ENCODE data around the gene TRIM60.
"Not testable (repeated sequence)": the region's sequence is repeated elsewhere in the genome, so short reads cannot be mapped to it uniquely, and the experiment has no call there.

Gene TRIM60

DNA sequence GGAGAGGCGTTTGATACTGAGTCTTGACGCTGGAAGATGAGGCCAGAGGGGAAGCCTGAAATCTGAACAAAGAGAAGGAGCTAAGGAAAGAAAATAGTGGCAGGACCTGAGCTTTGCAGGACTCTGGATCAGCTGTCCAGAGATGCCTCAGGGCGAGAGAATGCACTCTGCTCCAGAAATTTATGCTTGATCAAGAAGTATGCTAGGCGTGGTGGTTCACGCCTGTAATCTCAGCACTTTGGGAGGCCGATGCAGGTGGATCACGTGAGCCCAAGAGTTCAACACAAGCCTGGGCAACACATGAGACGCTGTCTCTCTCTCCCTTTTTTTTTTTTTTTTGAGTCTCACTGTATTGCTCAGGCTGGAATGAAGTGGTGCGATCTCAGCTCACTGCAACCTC, 23.8 kb downstream of the TRIM60 start:
- DNase-seq: no peak

DNA sequence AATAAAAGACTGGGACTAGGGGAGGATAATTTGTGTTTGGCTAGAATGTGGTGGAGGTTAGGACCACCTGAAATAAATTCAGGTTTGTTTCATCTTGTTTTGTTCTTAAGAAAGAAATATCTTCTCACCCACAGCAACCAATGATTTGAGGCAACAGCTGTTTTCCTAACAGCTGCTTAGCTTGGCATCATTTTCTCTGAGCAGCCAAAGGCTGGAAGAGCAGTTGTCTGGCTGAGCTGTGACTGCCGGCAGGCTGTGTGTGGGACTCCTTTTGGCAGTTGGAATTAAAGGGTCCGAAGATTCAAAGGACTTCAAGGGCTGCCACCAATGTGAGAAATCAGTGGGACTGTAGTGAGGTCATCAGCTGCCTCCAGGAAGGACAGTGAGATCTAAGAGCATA, 26.9 kb downstream of the TRIM60 start:
- DNase-seq: no peak

DNA sequence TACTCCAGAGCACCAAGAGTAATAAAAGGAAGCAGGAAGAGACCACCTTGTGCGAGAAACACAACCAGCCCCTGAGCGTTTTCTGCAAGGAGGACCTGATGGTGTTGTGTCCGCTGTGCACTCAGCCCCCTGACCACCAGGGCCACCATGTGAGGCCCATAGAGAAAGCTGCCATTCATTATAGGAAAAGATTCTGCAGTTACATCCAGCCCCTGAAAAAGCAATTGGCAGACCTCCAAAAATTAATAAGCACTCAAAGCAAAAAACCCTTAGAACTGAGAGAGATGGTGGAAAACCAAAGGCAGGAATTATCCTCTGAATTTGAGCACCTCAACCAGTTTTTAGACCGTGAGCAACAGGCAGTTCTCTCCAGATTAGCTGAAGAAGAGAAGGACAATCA, 27.6 kb downstream of the TRIM60 start:
- DNase-seq: no peak

DNA sequence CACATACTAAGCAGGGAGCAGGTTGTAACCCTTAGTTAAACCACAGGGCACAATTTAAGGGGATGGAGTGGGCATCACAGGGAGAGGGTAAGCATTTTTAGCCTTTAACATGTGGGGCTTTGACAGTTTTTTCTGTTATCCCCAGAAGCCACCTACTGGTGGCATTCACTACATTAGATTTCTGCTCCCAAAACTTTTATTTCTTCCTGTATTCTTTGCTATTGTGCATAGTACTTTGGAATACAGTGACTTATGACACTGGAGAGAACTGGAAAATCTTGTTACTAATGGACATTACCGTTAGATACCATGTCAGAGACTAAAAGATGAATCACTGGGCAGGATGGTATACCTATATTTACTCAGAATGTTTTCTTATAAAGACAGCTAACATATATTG, 29.1 kb downstream of the TRIM60 start:
- DNase-seq: no peak

DNA sequence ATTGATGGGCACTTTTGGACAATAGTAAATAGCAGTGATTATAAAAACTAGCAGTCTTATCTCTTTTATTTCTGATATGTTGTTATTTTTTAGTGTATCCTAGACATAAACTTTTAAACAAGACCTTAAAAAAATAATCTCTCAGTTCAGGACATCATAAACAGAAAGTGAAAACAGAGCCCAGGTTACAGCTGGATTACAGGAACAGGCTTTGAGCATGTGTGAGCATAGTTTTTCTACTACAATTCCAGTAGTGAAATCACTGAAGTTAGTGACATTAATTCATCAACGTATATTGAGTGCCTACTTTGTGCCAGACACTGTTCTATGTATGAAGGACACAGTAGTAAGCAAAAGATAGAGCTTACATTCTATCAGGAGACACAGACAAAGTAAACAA, 38.8 kb downstream of the TRIM60 start:
- DNase-seq: no peak

DNA sequence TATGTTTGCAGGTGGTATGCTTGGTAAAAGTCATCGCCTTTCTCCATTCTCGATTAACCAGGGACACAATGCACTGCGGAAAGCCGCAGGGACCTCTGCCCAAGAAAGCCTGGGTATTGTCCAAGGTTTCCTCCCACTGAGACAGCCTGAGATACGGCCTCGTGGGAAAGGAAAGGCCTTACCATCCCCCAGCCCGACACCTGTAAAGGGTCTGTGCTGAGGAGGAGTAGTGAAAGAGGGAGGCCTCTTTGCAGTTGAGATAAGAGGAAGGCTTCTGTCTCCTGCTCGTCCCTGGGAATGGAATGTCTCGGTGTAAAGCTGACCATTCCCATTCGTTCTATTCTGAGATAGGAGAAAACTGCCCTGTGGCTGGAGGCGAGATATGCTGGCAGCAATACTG, 41.5 kb downstream of the TRIM60 start:
- not testable (repeated sequence) for DNase-seq

DNA sequence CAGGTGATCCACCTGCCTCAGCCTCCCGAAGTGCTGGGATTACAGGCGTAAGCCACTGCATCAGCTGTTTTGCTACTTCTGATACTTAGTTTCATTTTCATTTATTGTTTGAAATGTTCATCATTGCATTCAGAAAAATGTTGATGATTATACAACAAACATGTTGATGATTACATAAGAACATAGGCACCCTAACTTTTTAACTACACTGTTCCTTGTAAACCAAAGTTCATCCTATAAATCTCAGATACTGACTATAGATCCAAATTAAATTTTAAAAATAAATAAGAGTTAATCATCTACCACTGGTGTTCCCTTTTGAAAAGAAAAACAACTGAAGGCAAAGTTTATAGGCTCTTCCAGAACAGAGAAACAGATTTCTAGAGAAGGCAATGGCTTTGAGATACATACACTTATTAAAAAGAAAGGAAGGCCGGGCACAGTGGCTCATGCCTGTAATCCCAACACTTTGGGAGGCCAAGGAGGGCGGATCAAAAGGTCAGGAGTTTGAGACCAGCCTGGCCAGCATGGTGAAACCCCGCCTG, 45.3 kb downstream of the TRIM60 start:
- DNase-seq: no peak

DNA sequence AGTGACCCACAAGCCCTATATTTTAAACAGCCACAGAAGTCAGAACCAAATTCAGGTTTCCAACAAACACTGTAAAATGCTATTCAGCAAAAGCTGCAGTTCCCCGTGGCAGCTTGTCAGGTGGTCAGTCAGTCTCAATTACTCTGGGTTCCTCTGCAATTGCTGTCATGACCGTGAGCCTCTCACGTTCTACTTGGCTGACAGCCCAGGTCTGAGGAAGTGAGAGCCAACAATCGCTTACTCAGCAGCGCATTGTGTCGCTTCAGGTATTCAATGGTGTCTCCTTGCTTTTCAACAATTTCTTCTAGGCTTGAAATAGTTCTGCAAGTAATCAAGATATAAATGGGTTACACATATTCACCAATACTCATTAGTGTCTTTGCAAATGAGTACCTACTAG, 47.7 kb downstream of the TRIM60 start:
- DNase-seq: no peak

DNA sequence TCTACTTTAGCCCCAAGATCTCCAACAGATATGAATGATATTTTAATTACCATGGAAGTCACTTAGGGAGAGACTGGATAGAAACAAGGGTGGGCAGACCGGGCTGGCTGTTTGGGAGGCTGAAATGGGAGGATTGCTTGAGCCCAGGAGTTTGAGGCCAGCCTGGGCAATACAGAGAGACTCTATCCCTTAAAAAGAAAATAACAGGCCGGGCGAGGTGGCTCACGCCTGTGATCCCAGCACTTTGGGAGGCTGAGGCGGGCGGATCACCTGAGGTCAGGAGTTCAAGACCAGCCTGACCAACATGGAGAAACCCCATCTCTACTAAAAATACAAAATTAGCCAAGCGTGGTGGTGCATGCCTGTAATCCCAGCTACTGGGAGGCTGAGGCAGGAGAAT, 53.0 kb downstream of the TRIM60 start:
- DNase-seq: not testable (repeated sequence)

DNA sequence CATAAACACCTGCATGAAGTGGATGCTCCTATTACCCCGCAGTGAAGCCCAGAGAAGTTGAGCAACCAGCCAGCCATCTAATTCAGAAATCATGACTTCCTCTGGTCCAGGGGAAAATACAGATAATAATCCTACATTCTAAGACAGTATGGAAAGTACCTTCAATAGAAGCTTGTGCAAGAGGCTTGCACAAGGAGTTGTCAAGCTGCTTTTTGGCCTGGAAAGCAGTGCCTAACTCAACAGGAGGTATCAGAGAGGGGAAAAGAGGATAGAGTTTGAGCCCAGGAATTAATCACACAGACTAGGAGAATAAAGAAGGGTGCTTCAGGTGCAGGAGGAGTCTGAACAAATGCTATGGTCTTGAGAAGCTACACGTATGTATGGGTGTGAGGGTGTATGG, 54.1 kb downstream of the TRIM60 start:
- DNase-seq: no peak

DNA sequence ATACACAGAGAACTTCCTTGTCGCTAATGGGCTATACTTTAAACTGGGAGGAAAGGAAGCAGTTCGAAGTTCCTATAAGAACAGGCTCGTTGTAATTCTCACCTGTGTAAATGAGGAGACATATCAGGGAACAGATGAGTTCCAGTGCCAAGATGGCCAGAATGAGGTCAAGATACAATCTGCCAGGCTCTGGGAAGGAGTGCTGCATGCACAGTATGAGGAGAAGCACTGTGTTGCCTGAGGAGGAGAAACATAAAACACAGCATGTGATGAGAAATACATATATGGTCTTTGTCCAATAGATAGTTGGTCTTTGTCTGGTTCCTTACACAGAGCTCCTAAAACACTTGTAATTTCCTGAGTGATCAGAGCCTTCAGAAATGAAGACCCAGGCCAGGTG, 56.6 kb downstream of the TRIM60 start:
- no peak for DNase-seq
